Inferior parietal cortex (tissue), 1 donor: Measurements from ENCODE around the gene PSMD12.
A peak's percentile ranks its signal among the peaks of the same experiment; 100 is the strongest.

ENCODE experiments used
- DNase-seq: peaks from one replicate; pipeline ENCODE4 v3.0.0-alpha.2; 2016; ENCODE audit errors: extremely low spot score

Gene PSMD12

DNA sequence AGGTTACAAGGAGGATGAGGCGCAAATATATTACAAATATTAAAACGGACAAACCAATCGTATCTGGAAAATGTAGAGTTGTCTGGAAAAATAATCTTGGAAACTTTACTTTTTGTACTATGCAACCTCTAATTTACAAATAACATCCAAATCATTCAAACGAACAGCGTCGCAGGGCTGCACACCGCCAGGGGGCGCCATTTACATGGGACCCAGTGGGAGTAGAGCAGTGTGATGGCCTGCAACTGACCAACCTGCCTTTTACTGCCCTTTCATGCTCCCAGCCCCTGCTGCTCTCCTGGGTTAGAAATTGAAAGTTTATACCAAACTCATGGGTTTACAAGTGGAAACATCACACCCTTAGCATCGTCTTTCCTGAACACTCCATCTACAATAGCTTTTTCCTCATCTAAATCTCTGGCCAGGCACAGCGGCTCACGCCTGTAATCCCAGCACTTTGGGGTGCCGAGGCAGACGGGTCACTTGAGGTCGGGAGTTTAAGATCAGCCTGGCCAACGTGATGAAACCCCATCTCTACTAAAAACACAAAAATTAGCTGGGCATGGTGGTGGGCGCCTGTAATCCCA, 20.7 kb upstream of the PSMD12 start:
- DNase-seq, result peak; percentile 47

DNA sequence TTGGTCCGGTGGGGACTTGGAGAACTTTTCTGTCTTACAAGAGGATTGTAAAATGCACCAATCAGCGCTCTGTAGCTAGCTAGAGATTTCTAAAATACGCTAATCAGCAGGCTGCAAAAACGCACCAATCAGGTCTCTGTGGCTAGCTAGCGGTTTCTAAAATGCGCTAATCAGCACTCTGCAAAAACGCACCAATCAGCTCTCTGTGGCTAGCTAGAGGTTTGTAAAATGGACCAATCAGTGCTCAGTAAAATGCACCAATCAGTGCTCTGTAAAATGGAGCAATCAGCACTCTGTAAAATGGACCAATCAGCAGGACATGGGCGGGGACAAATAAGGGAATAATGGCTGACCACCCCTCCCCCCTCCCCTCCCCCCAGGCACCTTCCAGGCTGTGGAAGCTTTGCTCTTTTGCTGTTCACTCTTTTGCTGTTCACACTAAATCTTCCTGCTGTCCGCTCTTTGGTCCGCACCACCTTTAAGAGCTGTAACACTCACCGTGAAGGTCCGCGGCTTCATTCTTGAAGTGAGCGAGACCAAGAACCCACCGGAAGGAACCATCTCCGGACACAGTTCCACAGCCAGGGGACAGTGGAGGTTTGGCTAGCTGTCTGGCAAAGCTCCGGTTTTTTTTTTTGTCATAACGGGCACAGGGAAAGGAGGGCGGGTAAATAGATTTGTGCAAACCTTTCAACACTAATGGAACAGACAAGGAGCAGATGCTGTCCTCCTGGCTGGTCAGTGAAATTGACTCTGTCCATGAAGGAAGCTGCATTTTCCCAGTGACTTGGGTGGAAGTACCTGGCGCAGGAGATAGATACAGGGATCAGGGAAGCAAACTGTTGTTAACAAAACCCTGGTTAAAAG, 19.0 kb upstream of the PSMD12 start:
- DNase-seq, result no peak

- DNase-seq, result no peak
Observed at GRCh38 chr17:67381929-67382257, 15.5 kb upstream of the PSMD12 start.

DNA sequence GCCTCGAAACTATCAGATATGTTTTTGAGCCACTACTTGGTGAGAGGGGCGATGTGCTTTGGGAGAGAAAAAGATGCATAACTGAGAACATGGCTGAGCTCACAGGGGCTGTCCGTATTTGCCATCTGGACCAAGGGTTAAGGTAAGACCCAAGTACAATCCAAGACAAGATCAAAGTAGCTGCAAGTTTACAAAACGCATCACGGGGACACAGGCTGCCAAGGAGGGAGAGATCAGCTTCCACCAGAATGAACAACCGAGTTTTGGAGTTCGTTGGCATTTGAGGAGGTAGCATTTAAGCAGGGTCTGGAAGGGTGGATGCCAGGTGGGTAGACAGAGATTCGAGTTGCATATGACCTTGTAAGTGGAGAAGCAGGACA, 12.9 kb upstream of the PSMD12 start:
- no peak for DNase-seq

DNA sequence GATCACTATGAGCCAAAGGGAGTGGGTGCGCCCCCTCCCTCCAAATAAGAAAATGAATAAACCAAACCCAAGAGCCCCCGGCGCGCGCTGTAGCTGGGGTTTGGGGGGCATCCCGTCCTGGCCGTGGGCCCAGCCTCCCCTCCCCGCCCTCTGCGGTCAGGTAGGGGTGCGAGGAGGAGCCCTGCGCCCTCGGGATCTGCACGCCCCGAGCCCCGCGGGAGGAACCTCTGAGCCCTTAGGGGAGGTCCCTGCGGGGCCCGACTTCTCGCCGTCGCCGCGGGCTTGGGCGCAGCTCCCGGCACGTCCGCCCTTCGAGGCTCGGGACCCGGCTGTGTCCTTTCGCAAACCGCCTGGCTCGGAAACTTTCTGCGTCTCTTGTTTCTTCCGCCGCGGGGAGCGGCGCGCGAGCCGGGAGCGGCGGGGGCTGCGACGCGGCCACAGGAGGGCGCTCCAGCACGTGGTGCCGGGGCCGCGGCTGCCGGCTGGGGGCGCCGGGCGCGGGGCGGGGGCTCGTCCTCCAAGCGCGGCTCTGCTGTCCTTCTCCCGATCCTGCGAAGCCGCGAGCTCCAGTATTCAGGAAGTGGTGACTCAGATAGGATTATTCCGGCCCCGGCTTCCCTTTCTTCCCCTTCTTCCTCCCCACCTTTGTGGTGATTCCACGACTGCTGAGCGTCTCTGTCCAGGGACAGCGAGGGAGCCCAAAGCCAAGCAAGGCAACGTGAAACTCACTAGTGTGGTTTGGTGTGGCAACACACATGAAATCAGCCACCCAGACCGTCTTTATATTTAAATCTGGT, 12.3 kb upstream of the PSMD12 start:
- no peak for DNase-seq

DNA sequence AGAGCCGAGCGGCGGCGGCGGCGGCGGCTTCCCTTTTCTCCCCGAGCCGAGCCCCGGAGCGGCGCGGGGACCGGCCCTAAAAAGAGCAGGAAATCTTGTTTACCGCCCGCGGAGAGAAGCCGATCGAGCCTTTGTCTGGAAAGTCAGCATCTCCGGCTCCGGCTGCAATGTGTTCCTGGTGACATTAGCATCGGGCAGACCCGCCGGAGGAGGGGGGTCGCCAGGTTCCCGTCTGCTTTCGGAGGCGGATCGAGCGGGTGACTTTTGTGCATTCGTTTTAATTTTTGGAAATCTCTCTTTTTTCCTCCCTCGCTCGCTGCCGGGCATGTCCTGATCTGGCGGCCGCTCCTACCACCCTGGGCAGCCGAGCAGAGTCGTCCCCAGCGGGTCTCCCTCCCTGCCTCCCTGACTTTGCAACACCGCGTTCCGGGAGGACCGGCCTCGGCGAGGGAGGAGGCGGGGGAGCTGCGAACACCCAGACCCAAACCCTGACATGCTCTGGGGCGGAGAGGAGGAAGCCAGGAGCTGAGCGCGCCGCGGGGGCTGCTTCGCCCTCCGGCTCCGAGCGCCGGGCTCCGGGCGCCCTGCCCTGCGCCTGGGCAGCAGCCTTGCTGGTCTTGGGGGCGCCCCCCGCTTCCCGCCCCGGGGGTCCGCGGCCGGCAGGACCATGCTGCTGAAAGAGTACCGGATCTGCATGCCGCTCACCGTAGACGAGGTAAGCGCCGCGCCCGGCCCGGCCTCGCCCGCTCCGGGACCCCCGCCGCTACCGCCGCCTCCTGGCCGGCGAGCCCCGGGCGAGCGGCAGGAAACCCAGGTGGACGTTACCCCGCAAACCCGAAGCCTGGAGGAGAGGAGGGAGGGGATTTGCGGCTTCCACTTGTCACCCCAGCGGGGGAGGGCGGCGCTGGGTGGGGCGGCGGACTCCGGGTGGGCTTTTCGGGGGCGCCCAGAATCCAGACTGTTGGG, 11.4 kb upstream of the PSMD12 start:
- no peak for DNase-seq

DNA sequence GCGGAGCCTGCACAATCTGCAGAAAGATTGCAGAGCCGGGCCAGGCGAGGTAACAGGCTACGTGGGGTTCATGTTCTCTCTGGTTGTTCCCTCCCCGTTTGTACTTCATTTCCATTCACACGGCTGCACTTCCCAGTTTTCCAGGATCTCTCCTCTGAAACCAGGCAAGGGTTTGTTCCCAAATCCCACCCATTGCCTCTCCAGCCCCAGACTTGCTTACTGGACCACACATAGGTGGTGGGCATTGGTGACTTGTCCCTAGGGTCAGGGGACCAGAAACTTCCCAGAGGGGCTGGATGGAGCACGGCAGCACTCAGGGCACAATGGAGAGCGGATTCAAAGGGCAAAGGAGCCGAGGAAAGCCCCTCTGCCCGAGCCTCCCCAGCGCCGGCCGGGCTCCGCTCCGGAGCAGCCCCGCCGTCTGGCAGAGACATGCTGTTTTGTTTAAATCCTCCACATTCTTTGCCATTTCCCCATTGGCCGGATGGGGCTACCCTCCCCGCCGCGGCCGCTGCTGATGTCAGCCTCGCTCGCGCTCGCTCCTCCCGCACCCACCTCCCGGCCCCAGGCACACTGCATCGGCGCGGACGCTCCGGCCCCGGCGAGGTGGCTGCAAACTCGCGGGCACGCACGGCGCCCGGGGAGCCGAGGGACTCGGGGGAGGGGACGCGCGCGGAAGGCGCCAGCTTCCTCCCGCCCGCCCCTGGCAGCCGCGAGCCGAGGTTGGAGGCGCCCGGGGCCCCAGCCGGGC, 10.5 kb upstream of the PSMD12 start, which contains the start of gene PITPNC1:
TSS of gene PITPNC1 (plus strand) at position 545 of the 751 bp plus-strand sequence.
- peak; percentile 79 for DNase-seq

DNA sequence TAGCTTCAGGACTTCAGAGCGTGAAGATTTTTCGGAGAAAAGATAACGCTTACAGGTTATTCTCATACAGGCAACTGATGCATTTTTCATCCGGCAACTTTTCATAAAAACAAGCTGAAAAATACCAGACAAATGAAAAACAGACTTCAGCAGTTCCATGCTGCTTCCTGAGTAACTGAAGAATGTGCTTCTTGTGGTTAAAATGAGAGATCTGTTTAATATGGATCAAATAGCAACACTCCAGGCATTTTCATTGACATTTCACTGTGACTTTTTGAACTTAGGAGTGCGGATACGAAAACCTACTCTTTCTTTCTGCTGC, 10.0 kb upstream of the PSMD12 start:
- no peak for DNase-seq

DNA sequence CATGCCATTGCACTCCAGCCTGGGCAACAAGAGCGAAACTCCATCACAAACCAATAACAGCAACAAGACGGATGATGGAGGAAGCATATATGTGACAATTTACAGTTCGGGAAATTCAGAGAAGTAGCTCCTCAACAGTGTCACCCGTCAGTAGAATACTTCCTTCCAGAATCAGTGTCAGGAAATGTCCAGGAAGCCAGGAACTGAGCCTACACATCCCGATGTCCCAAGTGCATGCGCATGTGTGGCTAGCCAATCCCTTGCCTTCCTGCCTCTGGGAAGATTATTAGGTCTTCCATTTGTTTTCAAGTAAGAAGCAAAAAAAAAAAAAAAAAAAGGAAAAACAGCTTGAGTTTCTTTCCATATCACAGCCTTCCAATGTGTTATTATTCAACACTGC, 9.3 kb upstream of the PSMD12 start:
- DNase-seq, result no peak

- no peak for DNase-seq
Observed at GRCh38 chr17:67375054-67375427, 8.7 kb upstream of the PSMD12 start.

DNA sequence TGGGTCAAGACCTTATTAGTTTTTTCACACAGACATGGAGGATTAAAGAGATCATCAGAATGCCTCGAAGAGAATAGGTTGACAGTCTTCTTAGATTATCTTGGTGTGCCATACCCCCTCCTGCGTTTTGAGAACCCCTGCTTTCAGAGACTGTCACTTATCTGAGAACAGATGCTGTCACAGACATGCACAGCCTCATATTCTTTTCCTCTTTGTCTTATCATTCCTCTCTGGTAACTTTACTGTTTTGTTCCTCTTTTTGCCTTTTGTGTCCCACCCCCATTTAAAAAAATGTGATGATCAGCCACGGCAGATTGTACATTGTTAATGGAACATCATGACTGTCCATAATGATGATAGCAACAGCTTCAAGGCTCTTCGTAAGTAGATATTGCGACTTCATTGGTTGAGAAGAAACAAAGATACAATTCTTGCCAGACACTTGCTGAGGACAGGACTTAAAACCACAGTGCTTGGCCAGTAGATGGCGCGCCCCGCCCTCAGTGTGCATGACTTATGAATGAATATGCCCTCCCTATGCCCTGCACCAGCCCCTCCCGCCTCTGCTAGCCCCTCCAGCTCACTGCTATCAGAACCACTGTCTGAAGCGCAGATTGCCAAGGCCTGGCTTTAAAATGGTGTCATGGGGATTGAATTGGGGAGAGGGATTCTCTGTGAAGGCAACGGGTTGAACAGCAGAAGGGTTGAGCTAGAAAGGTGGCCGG, 8.1 kb upstream of the PSMD12 start:
- DNase-seq, result peak; percentile 75

DNA sequence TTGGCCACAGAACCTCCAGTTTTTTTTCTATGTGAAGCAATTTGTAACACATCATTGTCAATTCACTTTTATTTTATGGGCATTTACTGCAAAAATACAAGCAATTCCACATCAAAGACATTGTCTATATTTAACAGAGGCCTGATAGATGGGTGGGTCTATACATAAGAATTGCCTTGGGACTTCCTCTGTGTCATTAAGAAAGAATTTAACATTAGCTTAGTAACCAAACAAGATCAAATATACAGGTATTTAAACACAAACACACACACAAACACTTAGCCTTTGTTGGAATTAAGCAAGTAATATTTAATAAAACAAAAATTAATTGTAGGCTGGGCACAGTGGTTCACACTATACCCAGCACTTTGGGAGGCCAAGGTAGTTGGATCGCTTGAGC, 6.4 kb upstream of the PSMD12 start:
- DNase-seq, result no peak

- no peak for DNase-seq
Observed at GRCh38 chr17:67369676-67370075, 3.3 kb upstream of the PSMD12 start.

- DNase-seq, result no peak
Observed at GRCh38 chr17:67365738-67366192, 612 bp downstream of the PSMD12 start.

- DNase-seq, result no peak
Observed at GRCh38 chr17:67364847-67365737, 1.3 kb downstream of the PSMD12 start.

GRCh38 chr17:67362173-67362572, 4.2 kb downstream of the PSMD12 start:
- DNase-seq, result no peak

DNA sequence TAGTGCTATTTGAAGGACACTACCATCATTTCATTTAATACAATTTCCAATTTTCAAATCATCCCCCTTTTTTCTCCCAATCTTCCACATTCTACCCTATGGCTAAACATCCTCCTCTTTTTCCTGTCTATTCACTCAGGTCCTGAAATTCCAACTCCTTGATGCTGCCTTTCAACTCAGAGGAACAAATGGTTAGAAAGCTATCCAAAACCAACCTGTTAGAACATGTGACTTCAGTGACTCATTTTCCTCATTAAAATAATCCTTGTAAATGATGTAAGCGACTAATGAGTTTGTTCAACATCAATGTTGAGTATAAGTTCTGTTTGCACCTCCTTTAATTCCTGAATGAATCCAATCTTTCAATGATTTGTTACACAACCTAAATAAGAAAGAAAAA, 5.5 kb downstream of the PSMD12 start:
- no peak for DNase-seq

DNA sequence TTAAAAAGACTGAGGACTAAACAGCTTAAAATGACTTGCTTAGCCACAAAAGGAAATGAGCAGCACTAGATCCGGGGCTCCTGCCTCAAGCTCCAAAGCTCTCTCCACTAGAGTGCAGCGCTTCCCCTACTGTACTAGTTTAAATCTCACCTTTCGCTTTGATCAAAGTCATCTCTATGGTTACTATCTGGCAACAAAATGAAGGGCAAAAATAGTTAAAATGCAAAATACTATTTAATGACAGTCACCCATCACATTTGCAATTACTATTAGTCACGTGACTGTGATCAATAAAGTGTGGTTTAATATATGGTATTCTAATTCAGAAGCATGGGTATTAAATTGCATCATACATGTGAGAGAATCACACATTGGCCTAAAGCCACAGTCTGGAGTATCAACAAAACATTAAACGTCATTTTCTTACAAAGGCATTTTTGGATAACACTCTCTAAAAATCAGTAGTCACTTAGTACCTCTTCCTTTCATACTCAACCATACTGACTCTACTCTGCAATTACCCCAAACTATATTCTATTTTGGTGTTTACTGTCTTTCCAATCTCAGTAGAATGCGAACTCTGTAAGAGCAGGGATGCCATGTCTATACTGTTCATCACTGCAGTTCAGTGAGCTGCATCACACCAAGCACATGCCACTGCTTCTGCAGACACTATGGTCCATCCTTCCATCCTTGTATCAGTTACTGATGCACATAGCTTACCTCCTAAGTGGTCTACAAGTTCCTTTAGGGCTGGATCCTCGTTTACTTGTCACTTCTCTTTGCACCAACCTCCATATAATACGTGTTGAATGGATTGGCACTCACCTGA, 6.2 kb downstream of the PSMD12 start:
- DNase-seq, result no peak
